Ecto neural progenitor cell (in vitro differentiated cells): ENCODE measurements around the gene TBC1D22A.

Experiments
- DNase-seq: peaks from one replicate; pipeline ENCODE4 v3.0.0-alpha.2; 2018; ENCODE audit warnings: low spot score

Gene TBC1D22A

GRCh38 chr22:47059076-47059475 is 296.6 kb downstream of the TBC1D22A start:
- no peak for DNase-seq

GRCh38 chr22:47059701-47060161 is 297.3 kb downstream of the TBC1D22A start:
- no peak for DNase-seq

- no peak for DNase-seq
Observed at GRCh38 chr22:47060718-47061117, 298.3 kb downstream of the TBC1D22A start.

- DNase-seq, result peak; percentile 23
Observed at GRCh38 chr22:47061226-47061625, 298.8 kb downstream of the TBC1D22A start.

GRCh38 chr22:47062126-47062525 is 299.7 kb downstream of the TBC1D22A start:
- DNase-seq, result peak; percentile 29

GRCh38 chr22:47063071-47063509 is 300.6 kb downstream of the TBC1D22A start:
- peak; percentile 38 for DNase-seq

GRCh38 chr22:47063606-47064005 is 301.2 kb downstream of the TBC1D22A start:
- DNase-seq, result peak; percentile 26

GRCh38 chr22:47064016-47064415 is 301.6 kb downstream of the TBC1D22A start:
- DNase-seq, result peak; percentile 44

GRCh38 chr22:47064416-47064815 is 302.0 kb downstream of the TBC1D22A start:
- peak; percentile 42 for DNase-seq

- peak; percentile 37 for DNase-seq
Observed at GRCh38 chr22:47065756-47066615, 303.5 kb downstream of the TBC1D22A start.

GRCh38 chr22:47066616-47066905 is 304.1 kb downstream of the TBC1D22A start:
- peak; percentile 32 for DNase-seq

GRCh38 chr22:47067321-47067890 is 305.0 kb downstream of the TBC1D22A start:
- DNase-seq, result peak; percentile 49

GRCh38 chr22:47067911-47068625 is 305.6 kb downstream of the TBC1D22A start:
- peak; percentile 39 for DNase-seq

GRCh38 chr22:47068626-47068996 is 306.2 kb downstream of the TBC1D22A start:
- DNase-seq, result no peak

- no peak for DNase-seq
Observed at GRCh38 chr22:47069270-47069669, 306.8 kb downstream of the TBC1D22A start.

GRCh38 chr22:47071078-47071806 is 308.8 kb downstream of the TBC1D22A start:
- DNase-seq, result no peak

- DNase-seq, result no peak
Observed at GRCh38 chr22:47071807-47072641, 309.6 kb downstream of the TBC1D22A start.

- no peak for DNase-seq
Observed at GRCh38 chr22:47072642-47072967, 310.2 kb downstream of the TBC1D22A start.

- DNase-seq, result no peak
Observed at GRCh38 chr22:47073075-47073474, 310.6 kb downstream of the TBC1D22A start.

- no peak for DNase-seq
Observed at GRCh38 chr22:47074105-47074504, 311.7 kb downstream of the TBC1D22A start.

- DNase-seq, result no peak
Observed at GRCh38 chr22:47075568-47075967, 313.1 kb downstream of the TBC1D22A start.
